NK-92 (cell line): ENCODE results near the gene OR2V1.
"Not testable (repeated sequence)": the region's sequence is repeated elsewhere in the genome, so short reads cannot be mapped to it uniquely, and the experiment has no call there.

Experiments
- DNase-seq: peaks from one replicate; lab custom pipeline; 2025; ENCODE audit not compliant: unreplicated experiment; lab: John Stamatoyannopoulos, UW

The OR2V1 gene

DNA sequence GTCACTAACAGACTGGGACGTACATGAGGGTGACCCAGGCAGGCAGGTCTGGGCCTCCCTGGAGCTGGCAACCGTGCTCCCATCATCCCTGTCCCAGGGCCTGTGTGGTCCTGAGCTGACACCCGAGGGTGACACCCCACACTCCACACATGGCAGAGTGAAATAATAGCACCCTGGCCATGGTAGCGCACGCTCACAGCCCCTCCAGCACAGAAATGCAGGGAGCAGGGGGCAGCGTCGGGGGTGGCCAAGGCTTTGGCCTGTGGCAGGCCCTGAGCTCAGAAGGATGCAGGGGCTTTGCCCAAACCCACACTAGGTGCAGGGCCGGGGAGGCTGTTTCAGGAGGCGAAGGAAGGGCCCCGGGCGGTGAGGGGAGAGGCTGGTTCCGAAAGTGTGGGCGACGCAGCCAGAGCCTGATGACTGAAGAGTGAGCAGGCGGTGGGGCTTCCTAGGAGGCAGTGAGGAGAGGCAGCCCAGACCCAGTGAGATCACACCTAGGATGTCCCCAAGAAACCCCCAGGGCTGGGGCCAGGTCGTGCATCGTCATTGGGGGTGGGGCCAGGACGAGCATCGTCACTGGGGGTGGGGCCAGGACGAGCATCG is 29.3 kb upstream of the OR2V1 start:
- no peak for DNase-seq

DNA sequence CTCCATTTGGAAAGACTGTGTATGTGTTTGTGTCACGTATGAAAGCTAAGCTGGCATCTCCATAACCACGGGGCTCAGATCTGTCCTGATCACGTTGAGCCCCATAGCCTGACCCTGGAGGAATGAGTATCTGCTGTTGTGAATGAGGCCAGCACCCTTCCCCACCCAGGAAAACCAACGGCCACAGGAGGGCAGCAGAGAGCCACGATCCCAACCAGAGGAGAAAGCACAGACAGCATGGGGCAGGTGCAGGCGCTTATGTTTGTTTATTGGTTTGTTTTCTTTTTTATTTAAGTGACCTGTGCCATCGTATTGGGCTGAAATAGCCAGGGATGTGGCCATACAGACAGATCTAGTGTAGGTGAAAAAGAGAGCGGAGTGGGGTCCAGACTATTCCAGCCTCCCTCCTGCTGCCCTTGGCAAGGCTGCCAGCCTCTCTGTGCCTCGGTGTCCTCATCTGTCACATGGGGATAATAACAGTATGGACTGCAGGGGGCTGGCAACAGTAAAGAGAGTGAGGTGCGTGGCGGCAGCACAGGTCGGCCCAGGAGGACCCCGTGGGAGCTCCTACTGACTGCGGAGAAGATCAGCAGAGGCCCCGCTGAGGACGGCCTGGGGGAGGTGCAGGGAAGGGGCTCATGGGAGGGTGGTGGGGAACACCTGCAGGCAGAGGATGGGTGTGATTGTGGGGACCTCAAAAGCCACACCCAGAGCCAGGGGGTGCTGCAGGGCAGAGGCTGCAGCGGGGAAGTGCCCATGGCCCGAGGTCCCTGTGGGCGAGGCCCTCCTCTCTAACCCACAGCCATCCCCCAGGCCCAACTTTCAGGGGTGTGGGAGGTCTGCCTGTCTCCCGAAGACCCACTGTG is 28.6 kb upstream of the OR2V1 start:
- peak; percentile 36 for DNase-seq

DNA sequence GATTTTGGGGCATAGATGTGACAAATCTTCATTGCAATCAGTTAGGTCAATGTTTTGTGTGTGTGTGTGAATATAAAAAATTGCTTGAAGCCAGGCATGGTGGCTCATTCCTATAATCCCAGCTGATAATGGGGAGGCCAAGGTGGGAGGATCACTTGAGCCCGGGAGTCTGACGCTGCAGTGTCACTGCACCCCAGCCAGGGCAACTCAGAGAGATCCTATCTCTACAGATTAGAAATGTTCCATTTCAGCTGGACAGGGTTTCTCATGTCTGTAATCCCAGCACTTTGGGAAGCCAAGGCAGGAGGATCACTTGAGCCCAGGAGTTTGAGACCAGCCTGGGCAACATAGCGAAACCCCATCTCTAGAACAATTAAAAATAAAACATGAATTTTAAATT is 27.9 kb upstream of the OR2V1 start:
- DNase-seq = no peak

DNA sequence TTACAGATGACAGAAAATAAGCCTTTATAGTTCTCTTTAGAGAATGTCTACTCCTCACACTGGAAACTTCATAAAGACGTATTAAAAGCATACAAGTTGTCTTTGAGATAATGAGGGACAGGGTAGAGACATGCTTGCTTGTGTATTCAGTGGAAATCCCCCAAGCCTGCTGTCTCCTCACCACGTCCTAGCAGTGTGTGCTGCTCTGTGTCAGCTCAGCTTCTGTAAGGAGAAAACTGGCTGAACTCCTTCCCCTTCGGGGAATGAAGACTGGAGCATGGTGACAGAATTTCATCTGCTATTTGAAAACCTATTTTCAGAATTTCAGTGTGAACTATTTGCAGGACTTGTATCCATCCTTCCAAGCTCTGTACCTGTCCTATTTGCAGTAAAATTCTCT is 25.8 kb upstream of the OR2V1 start:
- DNase-seq = no peak

DNA sequence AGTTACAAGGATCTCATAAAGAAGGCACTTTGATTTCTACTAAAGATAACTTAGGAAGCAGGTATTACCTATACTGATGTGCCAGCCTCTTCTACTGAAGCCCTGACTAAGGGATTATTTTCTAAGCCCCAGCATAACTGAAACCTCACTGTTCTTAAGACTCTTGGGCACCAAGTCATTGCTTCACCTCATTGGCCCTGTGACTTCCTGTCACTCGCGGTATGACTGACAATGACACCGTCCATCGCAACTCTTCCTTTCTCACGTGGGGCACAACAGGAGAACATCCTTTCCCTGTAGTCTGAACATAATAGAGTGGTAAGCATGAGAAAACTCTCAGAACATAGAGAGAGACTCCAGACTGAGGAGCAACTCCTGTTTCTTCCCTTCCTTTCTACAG is 22.8 kb upstream of the OR2V1 start:
- no peak for DNase-seq

DNA sequence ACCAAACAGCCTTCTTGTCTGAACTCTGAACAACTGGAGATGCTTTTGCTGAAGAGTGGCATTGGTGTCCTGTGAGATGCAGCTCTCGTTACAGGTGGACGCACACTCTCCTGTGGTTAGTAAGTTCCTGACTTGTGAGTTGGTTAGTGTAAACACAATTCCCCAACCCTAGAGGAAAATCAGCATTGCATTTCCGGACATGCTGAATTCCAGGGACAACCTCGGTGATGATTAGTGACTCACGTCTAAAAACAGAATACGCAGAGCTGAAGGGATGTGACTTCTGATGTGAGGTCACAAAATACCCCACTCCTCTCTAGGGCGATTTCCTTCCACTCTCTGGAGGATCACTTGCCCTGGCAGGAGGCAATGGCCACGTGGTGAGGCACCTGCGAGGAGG is 21.4 kb upstream of the OR2V1 start:
- no peak for DNase-seq

DNA sequence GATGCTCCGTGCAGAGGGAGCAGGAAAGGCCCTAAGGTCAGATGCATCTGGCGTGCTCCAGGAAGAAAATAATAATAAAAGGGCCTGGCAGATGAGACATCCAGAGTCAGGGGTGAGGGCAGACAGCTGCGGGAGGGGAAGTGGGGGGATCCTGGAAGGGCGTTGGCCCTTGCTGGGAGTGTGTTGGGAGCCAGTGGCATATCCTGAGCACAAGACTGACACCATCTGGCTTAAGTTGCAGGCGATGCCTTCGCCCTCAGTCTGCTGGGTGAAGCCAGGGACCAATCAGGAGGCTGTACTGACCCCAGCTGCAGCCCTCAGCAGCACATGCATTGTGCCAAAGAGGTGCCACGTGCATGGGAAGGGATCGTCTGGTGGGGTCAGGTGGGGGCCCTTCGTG is 20.2 kb upstream of the OR2V1 start:
- DNase-seq = no peak

DNA sequence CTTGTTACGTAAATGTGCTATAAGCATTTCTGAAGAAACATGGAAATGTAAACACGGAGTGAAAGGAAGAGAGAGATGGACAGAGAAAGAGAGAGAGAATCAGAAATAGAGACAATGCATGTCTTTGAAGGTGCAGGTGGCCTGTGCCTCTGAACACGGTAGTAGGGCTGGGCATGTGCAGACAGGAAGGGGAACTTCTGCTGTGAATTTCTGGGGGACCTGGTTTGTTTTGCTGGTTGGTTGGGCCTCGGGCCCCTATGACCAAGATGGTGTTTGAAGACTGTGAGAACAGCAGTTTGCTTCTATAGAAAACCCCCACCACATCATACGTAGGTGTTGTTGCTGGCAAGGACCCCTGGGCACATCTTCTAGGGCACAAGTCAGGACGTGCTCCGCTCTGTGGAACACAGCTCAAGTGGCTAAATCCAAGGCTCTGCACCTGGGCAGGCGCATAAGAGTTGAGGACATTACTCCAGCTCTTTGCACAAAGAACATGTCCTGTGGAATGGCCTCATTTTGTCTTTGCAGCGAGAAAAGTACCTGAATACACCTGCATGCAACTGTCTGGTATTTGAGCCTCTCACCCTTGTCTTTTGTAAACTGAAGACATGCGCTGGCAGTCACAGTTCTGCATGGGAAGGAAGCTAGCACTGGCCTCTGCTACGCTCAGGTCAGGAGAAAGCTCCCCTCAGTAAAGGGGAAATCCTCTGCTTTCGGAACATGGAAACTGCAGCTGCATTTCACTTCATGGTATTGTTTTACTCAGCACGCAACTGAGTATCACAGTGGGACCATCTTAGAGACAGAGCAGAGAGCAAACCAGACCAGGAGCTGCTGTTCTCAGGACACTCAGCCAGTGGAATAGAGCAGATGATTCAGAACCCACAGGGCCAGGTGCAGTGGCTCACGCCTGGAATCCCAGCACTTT is 19.1 kb upstream of the OR2V1 start:
- no peak for DNase-seq

DNA sequence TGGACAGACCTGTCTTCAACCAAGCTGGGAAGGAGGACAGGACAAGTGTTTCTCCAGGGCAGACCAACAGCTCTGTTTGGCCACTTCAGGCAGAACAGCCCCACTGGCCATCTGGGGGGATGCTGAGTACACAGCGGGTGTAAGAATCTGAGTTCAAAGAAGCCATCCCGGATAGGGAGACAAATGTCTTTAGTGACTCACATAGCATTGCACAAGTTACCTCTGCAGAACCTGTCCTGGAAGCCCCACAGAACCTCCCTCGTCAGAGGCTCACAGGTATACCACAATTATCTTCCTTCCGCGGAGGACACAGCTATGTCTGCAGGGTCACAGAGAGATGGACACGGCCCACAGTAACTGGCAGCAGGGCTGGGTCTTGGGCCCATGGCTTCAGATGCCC is 18.4 kb upstream of the OR2V1 start:
- no peak for DNase-seq

DNA sequence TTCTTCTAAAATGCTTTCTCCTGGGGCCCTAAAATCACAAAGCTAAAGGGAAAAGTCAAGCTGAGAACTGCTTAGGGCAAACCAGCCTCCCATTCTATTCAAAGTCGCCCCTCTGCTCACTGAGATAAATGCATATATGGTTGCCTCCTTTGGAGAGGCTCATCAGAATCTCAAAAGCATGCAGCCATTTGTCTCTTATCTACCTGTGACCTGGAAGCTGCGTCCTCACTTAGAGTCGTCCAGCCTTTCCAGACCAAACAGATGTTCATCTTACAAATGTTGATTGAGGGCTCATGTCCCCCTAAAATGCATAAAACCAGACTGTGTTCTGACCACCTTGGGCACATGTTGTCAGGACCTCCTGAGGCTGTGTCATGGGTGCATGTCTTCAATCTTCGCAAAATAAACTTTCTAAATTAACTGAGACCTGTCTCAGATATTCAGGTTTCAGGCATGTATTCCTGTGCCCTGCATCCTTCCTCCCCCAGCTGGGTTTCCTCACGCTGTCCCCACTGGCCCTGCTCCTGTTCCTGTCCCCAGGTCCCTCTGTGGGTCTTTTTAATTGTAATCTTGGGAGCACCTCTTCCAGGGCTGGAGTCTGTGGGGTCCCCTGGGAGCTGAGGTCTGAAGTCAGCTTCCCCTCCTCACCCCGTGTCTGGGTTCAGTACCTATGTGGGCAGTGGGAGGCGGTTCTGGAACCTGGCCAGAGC is 16.1 kb upstream of the OR2V1 start, which contains the start of gene OR2V2:
Gene OR2V2, plus strand, starts transcription at position 660 of the 710 bp plus-strand sequence. CDS start 7,357 bp downstream, outside the sequence.
- not testable (repeated sequence) for DNase-seq

DNA sequence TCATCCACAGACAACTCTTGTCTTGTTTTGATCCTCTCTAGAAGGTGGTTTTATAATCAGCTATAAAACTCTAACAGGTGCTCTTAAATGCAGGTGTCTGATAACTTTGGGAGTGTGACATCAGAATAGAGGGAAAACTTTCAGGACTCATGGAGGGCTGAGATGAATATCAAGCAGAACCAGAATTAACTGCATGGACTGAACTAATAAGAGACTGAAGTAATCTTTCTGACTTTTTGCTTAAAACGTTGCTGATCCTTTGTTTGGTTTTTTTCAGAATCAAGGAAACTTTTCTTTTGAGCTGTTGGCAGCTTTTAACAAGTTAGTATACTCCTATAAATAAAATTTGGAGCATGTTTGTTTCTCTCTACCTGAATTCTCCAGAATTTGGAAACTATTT is 14.2 kb upstream of the OR2V1 start:
- DNase-seq = no peak

DNA sequence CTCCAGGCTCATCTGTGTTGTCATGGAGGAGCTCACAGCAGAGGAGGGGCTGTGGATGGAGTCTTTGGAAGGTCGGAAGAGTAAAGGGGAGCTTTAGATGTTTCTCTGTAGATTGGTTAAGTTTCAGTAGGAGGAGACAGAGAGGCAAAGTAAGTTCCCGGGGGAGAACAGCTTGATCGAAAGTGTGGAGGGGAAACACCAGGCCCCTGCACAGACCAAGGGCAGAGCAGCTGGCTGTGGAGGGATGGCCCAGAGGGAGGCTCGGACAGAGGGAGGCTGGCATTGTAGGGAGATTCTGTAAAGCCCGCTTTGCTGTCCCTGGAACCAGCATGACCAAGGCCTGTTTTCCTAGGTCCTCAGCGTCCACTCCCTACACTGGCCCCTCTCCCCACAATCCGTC is 11.1 kb upstream of the OR2V1 start:
- no peak for DNase-seq

DNA sequence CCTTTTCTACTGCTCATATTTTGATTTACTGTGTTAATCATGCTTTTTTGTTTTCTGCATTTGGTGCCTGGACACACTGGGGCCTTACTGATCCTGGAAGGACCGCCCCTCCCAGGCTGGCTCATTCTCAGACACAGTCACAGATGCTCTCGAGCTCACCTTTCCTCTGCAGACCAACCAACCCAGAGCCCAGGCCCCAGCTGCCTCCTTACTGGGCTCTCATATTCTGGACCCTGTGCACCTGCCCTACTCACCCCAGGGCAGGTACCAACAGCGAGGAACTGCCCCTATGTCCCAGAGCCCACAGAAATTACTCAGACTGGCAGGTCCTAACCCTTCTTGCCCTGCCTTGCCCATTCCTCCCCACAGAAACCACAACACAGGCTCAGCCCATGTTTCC is 9.8 kb upstream of the OR2V1 start:
- DNase-seq = no peak

DNA sequence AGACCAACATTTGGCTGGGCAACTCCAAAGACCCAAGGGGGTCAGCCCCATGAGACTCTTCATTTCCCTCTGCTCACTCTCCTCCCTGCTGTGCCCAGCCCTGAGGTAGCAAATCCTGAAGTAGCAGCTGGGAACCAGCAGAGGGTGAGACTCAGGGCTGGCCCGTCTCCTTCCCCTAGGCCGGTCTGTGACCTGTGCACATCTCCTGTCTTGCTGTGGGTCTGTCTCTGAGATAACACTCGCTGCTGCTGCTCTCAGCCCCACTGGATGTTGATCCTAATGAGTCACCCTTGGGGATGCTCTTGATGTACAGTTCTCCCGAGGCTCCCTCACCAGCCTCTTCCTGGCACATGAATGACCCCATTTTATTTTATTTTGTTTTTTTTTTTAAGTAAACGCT is 7.3 kb upstream of the OR2V1 start:
- no peak for DNase-seq

DNA sequence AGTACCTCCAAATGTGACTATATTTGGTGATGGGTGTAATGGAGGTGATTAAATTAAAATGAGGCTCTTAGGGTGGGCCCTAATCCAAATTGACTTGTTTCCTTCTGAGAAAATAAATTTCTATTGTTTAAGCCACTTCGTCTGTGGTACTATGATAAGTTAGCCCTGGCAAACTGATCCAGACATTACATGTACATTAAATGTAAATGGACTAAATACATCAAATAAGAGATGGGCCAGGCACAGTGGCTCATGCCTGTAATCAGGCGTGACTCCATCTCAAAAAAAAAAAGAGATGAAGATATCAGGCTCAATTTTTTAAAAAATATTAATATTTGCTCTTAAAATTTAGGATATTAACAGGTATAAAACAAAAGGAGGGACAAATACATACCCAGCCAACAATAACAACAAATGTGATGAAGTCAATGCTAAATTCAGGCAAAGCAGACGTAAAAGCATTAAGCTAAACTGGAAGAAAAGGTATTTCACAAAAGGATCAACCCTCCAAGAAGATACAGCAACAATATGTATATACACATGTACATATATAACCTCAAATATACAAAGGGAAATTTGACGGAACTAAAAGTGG is 5.5 kb upstream of the OR2V1 start:
- DNase-seq = no peak

DNA sequence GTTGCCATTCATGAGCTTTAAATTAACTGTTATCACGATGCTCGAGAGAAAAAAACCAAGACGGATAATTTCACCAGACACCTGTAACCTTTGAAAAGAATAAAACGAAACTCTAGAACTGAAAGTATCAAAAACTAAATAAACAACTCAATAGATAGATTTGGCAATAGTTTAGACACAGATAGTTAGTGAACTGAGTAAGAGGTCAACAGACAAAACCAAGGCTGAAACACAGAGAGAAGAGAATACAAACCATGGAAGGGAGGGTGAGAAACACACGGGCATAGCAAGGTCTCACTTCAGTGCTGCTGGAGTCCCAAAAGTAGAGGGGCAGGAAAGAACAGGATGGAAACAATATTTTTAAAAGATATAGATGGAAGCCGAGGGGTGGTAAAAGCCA is 3.3 kb upstream of the OR2V1 start:
- no peak for DNase-seq

DNA sequence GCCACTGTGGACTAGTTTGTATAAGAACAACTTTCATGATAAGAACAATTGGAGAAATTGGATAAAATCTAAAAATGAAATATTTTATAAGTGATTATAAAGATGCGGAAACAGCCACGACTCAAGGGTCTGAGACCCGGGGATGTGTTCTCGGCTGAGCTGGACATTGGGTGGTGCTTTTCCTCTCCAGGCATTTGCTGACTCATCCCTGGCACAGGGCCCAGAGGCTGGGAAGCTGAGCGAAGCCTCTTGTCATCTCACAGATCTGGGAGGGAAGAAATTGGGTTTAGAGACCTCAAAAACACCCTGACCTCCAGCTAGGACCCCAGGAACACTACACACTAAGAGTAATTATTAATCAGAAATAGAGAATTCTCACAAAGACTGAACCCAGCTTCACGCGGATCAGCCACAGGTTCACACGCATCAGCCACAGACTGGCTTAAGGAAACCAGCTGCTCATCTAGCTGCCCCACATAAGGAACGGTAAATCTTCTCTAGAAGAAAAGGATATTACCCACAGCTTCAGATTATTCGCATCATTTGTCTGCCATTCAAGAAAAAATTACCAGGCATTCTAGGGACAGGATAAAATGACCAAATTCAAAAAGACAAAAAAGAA is 2.8 kb upstream of the OR2V1 start:
- DNase-seq = no peak

DNA sequence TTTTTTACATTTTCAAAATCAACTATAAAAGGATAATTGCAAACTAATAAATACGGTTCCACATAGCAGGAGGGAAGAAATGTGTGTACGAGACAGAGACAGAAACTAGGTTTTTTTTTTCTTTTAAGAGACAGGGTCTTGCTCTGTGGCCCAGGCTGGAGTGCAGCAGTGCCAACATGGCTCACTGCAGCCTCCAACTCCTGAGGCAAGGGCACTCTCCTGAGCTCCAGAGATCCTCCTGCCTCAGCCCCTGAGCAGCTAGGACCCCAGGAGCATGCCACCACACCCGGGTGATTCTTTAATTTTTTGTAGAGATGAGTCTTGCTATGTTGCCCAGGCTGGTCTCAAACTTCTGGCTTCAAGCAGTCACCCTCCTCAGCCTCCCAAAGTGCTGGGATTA is 2.1 kb upstream of the OR2V1 start:
- DNase-seq = no peak

DNA sequence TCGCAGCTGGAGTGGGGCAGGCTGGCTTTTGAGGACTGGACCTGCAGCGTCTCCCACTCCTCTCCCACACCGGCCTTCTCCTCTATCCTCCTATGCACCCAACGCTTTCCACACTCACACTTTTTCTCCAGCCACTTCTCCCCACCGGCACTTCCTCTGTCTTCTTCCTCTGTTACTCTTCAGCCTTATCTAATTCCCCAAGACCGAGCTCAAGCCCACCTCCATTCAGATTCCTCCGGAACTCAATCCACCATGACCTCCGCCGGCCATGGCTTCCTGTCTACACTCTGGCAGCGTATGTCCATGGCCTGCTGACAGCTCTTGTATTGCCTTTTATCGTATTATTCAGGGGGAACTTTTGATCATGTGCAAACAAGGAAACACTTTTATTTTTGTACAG is 545 bp upstream of the OR2V1 start:
- DNase-seq = no peak

DNA sequence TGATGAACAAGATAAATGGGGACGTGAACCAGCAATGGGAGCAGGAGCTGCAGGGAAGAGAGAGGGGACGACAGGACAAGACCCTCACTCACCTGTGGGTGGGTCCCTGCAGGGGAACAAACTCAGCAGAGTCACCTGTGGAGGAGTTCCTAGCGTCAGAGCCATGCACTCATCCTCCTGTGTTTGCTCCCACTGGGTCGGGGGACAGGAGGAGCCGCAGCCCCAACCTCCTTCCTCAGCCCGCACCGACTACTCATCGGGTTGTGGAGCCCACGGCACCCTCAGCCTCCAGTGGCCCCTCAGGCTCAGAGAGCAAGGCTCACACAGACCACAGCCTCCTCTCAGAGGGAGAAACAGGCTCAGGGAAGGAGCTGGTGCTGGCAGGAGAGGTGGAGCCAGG is 888 bp downstream of the OR2V1 start:
- not testable (repeated sequence) for DNase-seq
